Measurements from ENCODE around the gene ARCN1.

Gene ARCN1

DNA sequence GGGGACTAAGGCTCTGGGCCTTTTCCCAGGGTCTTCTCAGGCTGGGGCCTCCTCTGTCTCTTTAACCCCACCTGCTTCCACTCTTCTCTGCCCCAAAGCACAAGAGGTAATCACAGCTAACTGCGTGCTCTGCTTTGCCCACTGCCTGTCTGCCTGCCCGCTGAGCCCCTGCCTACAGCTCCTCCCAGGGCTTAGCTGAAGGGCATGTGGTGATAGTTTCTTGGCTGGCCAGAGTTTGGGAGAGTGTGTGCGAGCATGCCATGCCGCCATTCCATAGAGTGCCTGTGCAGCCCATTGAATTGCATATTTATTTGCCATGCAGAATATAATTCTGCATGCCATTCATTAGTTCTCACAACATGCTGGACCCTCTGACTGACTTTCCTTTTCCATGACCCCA is 67.7 kb downstream of the ARCN1 start:
- DNase-seq (ENCODE audit: low spot score) = no peak

- DNase-seq (ENCODE audit: low spot score) = no peak
Measured at GRCh38 chr11:118640332-118641154, 68.3 kb downstream of the ARCN1 start.

GRCh38 chr11:118641397-118642019 is 69.3 kb downstream of the ARCN1 start:
- DNase-seq (ENCODE audit: low spot score) = no peak

DNA sequence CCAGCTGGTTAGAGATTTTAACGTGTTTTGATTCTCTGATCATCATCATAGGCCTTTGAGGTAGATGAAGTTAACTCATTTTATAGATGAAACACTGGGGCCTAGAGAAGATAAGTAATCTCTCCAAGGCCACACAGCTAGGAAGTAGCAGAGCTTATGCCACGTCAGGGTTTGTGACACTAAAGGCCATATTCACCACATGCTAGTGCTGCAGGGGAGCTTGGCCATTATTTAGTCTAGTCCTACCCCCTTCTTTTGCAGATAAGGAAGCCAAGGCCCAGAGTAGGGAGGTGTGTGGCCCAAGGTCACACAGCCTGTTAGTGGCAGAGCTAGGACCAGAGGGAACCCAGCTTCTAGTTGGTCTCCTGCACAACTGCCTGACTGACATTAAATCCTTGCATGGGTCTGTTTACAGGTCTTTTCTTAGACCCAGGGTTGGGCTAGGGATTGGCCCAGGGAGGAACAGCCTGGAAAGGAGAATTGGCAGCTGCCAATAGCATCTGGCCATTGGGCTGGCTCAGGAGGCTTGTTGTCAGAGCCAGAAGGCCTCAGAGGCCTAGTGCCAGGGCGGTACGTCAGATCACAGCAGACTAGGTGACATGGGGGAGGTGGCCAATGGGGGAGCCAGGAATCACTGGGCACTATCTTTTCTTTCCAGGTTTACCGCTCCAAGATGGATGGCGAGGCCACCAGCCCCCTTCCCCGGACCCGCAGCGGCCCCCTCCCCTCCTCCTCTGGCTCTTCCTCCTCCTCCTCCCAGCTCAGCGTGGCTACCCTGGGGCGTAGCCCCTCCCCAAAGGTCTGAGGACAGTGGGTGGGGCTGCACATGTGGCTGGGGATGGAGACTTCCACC is 71.2 kb downstream of the ARCN1 start:
- DNase-seq (ENCODE audit: low spot score) = no peak

DNA sequence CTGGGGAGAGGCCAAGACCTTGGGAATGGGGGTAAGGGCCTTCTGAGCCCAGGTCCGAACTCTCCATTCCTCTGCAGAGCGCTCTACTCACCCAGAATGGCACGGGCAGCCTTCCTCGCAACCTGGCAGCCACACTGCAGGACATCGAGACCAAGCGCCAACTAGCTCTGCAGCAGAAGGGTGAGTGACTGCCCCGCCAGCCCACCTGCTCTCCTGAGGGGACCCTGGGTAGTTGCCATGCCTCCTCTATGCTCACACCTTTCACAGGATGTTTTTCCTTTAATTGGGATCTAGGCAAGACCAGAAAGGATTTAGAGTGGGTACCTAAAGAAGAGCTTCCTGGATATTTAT is 71.8 kb downstream of the ARCN1 start:
- no peak for DNase-seq (ENCODE audit: low spot score)

DNA sequence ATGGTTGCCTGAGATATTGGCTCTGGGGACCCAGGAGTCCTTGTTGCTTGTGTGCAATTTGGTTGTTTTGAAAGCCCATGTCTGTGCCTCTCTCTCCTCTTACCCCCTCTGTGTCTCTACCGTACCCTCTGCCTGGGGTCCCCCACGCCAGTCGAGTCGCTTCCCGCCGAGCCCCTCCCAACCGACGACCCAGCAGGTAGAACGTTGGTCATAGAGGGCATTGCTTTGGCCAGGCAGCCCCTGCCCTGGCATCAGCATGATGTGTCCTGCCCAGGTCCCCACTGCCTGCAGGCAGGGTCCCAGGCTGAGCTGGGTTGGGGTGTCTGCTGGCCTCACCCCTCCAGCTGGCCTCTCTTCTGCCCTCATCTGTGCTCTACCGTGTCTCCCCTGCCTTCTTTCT is 72.3 kb downstream of the ARCN1 start:
- DNase-seq (ENCODE audit: low spot score) = no peak

DNA sequence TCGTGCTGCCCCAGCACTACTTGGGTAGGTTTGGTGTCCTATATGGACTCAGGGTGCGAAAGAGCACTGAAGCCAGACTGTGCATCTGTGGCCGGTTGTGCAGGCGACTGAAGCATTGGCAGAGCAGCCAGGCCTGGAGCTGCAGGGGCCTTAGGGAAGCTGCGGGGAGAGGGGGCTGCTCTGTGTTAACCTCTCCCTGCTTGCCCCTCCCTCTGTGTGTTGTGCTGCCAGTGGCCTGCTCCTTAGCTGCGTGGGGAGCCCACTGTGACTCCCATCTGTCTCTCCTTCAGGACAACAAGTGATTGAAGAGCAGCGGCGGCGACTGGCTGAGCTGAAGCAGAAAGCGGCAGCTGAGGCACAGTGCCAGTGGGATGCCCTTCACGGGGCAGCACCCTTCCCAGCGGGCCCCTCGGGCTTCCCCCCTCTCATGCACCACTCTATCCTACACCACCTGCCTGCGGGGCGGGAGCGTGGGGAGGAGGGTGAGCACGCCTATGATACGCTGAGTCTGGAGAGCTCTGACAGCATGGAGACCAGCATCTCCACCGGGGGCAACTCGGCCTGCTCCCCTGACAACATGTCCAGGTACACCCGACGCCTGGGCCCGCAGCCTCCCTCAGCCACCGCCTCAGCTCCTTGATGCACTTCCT is 73.0 kb downstream of the ARCN1 start:
- no peak for DNase-seq (ENCODE audit: low spot score)

GRCh38 chr11:118646393-118646792 is 74.2 kb downstream of the ARCN1 start:
- DNase-seq (ENCODE audit: low spot score) = no peak

GRCh38 chr11:118648291-118648690 is 76.1 kb downstream of the ARCN1 start:
- no peak for DNase-seq (ENCODE audit: low spot score)

DNA sequence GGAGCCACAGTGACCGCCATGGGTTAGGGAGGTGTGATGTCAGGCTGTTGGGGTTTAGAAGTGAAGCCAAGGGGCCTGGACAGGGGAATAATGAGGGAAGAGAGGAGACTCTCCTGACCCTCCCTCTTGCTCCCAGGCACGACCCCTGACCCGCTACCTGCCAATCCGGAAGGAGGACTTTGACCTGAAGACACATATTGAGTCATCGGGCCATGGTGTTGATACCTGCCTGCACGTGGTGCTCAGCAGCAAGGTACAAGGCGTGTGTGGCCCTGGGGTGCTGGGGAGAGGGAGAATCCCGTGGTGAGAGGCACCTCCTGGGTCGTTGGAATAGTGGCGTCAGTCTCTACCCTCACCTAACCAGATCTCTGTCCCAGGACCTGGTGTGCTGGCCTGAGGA is 77.7 kb downstream of the ARCN1 start:
- no peak for DNase-seq (ENCODE audit: low spot score)

- DNase-seq (ENCODE audit: low spot score) = no peak
Measured at GRCh38 chr11:118650366-118650765, 78.2 kb downstream of the ARCN1 start.

GRCh38 chr11:118651820-118652219 is 79.6 kb downstream of the ARCN1 start:
- no peak for DNase-seq (ENCODE audit: low spot score)
